Measurements from ENCODE around the gene MMD.

DNA sequence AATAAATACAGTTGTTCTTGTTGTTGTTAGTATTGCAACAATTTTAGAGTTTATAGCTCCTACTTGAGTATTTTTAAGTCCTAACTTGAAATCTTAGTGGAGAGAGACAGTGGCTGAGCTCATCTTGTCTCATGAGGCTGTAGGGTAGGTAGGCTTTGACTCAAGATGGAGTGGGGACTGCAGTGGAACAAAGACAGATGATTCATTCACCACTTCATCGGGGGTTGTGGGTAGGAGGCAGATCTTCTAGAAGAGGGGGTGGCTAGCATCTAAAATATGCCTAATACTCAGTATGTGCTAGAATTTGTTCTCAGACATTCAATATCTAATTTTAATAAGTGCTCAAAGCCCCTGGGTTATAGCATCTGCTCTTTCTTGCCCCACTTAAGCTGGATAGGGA, 13.1 kb upstream of the MMD start:
- no peak for TF ChIP-seq NFRKB (IDR thresholded peaks at IDR 0.05)
- TF ChIP-seq HDGF (IDR thresholded peaks at IDR 0.05; ENCODE audit: borderline replicate concordance): no peak
- no peak for TF ChIP-seq L3MBTL2 (conservative IDR thresholded peaks at IDR 0.05)
- TF ChIP-seq FOXK2 (IDR thresholded peaks at IDR 0.05): no peak
- no peak for TF ChIP-seq FOXA1 (IDR thresholded peaks at IDR 0.05)
- TF ChIP-seq ELF4 (IDR thresholded peaks at IDR 0.05): no peak
- no peak for TF ChIP-seq ZNF384 (IDR thresholded peaks at IDR 0.05)
